Measurements from ENCODE around the gene ARSB.
"Not testable (repeated sequence)": the region's sequence is repeated elsewhere in the genome, so short reads cannot be mapped to it uniquely, and the experiment has no call there.

Gene ARSB

GRCh38 chr5:78773655-78774054 is 211.5 kb downstream of the ARSB start:
- no peak for DNase-seq (ENCODE audit: low spot score)

- no peak for DNase-seq (ENCODE audit: low spot score)
Measured at GRCh38 chr5:78771260-78772205, 213.6 kb downstream of the ARSB start.

GRCh38 chr5:78768781-78769380 is 216.2 kb downstream of the ARSB start:
- DNase-seq (ENCODE audit: low spot score): no peak

DNA sequence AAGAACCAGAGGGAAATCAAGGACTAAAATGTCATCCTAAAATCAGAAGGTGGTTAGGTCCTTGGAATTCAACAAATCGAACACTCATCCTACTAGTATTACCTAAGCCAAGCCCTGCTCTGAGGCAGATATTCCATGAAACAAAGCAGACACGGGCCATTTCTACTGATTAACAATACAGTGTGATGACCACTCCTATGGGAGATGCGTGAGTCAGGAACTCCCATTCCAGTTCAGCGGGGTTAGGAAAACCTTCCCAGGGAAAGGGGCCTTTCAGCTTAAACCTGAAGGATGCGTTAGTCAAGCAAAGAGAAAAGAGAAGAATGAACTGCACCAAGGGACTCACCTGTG is 218.7 kb downstream of the ARSB start:
- DNase-seq (ENCODE audit: low spot score): no peak

DNA sequence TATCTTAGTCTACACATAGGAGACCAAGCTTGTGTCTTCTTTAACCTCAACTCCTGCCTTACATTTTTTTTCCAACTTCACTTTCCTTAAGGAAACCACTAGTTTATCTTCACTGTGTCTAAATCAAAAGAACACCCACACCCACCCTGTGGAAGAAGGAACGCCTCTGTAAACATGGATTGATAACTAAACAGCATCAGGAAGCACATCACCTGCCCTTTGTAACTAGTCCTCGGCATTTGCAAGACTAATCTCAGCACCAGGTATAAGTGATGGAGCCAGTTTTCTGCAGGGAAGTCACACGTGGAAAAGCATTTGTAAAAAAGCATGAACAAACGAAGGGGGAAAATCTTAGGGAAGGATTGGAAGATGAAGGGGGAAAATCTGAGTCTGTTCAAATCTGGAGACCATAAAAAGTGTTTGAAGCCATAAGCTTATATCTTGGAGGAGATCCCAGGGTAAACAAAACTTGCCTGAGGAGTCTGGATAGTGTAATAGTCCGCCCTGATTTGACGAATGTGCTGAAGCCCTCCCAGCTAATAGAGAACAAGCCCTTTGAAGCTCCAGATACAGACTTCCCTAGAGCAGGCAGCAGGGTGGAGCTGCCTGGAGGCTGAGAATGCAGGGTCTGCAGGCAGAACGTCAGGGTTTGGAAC is 219.2 kb downstream of the ARSB start:
- no peak for DNase-seq (ENCODE audit: low spot score)

DNA sequence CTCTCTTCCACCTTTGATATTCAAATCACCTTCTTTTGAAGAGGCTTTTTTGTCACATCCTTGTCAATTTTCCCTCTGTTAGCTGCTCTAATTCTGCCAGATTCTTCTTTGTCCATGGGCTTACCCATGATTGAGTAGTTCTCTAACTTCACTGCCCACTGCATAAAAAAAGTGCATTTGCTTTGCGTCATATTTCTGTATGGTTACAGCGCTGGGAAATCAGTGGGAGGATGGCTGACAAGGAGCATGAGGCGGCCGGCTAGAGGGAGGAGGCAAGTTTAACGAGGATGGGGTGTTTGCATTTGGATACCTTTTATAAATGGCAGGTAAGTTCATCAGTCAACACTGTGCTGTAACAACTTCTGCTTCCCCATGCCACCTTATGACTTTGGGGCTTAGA is 220.0 kb downstream of the ARSB start:
- no peak for DNase-seq (ENCODE audit: low spot score)

- no peak for DNase-seq (ENCODE audit: low spot score)
Measured at GRCh38 chr5:78763659-78764189, 221.4 kb downstream of the ARSB start.

- not testable (repeated sequence) for DNase-seq (ENCODE audit: low spot score)
Measured at GRCh38 chr5:78762743-78763142, 222.4 kb downstream of the ARSB start.

GRCh38 chr5:78761840-78762239 is 223.3 kb downstream of the ARSB start:
- no peak for DNase-seq (ENCODE audit: low spot score)

- no peak for DNase-seq (ENCODE audit: low spot score)
Measured at GRCh38 chr5:78760770-78761169, 224.3 kb downstream of the ARSB start.

GRCh38 chr5:78760366-78760765 is 224.7 kb downstream of the ARSB start:
- no peak for DNase-seq (ENCODE audit: low spot score)

DNA sequence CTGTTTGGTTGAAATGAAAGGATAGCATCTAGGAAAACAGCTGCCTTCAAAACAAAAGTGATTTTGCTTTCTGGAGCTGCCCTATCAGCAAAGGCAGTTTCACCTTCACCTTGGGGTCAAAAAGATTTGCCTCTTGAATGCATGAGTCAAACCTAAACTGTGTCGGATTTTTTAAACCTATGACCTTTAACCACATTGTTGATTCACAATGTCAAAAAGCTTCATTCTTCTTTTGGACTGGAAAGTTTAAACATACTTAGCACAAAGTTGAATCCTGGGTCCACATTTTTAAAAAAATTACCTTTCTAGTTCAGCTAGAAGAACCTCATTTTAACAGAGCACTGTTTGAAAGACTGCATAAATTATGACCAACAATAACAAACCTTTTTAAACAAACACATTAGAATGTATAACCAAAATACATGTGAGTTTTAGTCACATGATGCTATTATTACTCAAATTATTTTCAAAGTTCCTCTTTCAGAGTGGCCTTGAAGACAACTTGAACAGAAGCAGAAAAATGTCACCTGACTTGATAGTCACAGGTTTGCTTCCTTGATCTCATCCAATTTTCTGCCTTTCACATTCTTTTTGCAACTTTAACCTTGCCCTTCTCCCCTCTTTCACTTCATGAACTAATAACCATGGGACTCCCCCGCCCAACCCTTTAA is 226.8 kb downstream of the ARSB start:
- no peak for DNase-seq (ENCODE audit: low spot score)

GRCh38 chr5:78757269-78758053 is 227.6 kb downstream of the ARSB start:
- peak; percentile 70 for DNase-seq (ENCODE audit: low spot score)

DNA sequence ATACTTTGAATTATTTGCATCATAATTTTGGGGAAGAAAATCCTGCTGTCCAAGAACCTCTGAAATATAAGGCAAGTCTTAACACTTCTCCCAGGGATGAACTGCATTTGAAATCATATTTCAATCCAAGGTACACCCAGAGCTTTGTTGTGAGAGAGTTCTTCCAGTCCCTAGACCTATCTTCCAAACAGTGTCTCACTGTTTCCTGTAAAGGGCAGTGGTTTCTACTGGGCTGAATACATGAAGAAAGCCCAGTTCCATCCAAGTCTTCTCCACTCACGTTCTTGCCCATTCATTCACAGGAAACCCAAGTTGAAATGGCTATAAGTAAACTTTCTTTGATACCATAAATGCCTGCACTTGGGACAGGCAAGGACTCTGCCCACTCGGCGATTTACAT is 228.3 kb downstream of the ARSB start:
- no peak for DNase-seq (ENCODE audit: low spot score)

DNA sequence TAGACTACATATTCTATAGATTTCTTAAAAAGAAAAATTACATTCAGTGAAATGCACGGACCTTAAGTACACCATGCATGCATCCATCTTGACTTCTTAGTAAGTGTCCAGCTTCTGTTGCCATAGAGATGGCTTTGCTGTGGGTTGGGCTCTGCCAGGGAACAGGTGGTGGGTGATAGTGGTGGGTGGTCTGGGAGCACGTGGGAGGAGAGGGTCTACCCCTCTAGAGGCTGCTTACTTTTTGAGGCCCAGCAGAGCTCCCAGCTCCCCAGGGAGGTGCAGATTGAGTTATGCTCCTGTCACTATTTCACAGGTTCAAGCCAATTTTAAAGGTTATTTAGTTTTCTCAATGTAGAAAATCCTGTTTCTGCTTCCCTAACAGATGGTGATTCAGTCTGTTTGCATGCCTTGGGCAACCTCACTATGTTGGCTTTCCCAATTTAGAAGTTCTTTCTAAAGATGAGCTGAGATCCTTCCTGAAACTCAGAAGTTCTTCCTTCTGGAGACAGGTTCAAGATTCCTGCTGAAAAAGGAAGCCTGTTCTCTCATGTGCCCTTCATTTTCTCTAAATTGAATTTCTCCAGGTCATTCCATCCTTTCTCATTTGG is 229.2 kb downstream of the ARSB start:
- peak; percentile 56 for DNase-seq (ENCODE audit: low spot score)

DNA sequence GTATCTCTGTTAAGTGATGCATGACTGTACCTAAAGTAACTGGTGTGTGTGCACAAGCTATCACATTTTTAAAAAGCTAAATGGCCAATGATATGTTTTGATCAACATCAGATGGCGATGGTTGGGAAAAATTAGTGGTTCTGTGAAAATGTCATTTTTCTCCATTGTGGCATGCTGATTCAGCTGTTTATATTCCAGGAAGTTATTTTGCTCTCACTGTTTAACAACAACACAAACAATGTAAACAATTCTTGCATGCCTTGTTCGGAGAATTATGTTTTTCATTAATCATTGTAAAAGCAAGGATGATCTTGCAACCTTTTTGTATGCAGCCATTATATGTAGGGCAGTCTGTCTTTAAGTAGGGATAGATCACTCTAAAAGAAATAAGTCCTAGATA is 230.5 kb downstream of the ARSB start:
- DNase-seq (ENCODE audit: low spot score): no peak

GRCh38 chr5:78753093-78753531 is 232.0 kb downstream of the ARSB start:
- no peak for DNase-seq (ENCODE audit: low spot score)

DNA sequence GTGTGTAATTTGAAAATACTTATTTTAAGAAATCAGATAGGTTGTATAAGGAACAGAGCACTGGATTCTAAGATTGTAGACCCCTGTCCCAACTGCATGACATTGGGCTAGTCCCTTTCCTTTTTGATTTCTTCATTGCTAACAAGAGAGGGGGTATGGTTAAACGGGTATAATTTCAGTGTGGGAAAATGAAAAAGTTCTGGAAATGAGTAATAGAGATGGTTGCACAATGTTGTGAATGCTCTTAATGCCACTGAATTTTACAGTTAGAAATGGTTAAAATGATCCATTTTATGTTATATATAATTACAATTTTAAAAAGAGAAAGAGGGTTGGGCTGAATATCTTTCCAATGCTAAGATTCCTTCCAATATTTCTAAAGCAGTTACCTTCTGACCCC is 233.2 kb downstream of the ARSB start:
- no peak for DNase-seq (ENCODE audit: low spot score)

DNA sequence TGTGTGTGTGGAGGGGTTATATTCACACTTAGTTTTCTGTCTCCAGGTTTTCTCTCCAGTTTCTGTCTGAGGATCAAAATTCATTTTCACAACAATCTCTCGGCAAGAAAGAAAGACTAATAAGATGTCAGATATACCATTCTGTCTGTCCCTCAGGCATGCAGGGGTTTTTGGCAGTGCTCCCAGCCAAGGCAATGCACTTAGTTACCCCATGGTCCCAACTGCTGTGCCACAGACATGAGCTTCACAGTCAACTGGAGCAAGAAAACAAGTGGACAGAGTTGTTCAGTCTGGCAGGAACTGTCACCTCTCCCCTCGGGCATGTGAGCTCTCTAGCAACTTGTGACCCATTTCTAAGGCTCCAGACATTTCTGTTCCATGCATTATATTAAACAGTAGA is 234.8 kb downstream of the ARSB start:
- no peak for DNase-seq (ENCODE audit: low spot score)

- DNase-seq (ENCODE audit: low spot score): peak; percentile 83
Measured at GRCh38 chr5:78747705-78748359, 237.3 kb downstream of the ARSB start.
